Measurements from ENCODE around the gene MERTK. TPM values are rescaled to one million over a fixed set of nuclear protein-coding genes. Genes with fewer than 3 reads are reported as not detected.

The MERTK gene
- total RNA-seq = 17.3 TPM

DNA sequence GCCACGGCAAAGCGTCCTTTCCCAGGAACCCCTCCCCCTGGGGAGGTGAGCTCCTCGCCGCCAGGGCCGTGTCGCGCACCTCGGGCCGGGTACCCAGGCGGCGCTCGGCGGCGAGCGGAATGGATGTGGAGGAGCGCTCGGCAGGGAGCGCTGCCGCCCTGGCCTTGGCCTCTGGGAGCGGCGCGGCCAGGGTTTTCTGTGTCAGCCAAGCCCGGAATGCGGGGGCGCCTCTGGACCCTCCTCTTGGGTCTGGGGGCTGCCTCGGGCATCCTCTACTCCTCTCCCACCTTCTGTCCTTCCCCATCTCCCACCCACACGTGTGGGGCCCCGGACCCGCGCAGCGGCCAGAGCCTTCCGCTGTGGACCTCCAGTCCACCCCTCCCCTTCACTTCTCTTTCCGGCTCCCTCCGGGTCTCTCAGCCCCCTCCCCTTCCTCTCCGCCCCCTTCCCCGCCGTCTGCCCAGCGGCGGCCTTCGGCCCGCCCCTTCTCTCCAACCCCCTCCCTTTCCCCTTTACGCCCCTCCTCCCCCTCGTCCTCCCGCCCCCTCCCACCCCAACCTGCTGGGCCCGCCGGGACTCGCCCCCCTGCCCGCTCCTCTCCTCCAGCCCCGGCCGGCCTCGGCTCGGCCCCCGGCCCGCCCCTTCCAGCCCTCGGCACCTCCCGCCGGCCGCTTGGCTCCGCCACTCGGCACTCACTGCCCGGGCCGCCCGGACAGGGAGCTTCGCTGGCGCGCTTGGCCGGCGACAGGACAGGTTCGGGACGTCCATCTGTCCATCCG lies at the start of gene MERTK:
TSS of gene MERTK (plus strand) at position 684 of the 779 bp plus-strand sequence. CDS start 129 bp downstream, outside the sequence.

DNA sequence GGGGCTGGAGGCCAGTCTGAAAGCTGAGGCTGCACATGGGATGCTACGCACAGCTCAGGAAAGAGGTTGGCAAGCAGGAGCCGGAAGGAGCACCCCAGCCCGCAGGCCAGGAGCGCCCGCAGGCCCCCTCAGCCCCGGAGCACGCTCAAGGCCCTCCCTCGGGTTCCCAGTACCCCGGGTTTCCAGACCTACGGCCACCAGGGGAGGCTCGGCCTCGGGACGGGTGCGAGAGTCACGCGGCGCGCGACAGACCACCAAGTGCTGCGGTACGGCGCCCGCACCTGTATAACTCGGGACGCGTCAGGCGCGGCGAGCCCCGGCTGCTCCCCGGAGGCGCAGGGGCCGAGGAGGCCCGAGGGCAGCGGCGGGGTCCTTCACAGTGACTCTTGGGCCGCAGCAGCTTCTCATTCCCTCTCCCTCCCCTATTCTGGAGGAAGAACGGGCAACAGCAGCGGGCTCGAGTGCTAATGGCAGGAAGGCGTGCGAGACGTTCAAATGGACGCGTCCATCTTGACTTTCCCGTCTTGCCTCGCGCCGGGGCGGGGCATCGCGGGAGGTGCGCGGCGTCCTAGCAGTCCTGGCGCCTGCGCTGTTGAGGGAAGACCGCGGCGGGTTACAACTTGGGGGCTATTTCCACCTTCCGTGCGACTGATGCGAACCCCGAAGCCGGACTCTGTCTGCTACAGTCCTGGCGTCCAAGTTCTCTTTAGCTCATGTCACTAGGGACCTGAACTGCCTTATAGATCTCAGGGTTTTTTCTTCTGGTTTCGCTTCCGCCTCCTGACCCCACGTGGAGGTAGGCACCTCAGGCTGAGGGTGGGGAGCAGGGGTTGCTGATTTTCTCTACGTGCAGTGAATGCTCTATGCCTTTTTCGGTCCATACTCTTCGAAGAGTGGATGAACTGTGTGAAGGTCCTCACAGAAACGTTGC lies 14.5 kb upstream of the MERTK start, which contains the start of gene ANAPC1:
TSS of gene ANAPC1 (minus strand) at position 533 of the 931 bp plus-strand sequence. CDS start 3,368 bp downstream, outside the sequence.

DNA sequence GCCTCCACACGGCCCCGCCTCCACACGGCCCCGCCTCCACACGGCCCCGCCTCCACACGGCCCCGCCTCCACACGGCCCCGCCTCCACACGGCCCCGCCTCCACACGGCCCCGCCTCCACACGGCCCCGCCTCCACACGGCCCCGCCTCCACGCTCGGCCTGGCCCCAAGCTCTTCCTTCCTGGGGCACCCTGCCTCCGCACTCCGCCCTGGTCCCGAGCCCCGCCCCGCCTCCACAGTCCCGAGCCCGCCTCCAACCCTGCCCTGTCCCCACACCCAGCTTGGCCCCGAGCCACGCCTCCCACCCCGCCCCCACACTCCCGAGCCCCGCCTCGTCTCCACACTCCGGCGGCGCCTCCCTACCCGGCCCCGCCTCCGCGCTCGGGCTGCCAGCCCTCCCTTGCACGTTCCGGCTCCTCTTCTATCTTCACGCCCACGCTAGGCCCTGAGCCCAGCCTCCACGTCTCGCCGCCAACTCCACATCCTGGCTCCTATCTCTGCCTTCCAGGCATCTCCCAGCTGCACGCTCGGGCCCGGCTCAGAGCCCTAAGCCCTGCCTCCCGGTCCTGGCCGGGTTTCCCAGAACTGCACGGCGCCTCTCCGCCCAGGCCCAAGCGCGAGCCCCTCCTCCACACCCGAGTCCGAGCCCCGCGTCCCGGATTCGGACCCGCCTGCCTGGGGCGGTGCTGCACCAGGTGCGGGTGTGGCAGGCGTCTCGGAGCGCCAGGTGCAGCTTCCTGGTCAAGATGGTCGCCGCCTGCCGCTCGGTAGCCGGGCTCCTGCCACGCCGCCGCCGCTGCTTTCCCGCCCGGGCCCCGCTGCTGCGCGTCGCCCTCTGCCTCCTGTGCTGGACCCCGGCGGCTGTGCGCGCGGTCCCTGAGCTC lies 156.7 kb downstream of the MERTK start, which contains the start of gene TMEM87B:
TSS of gene TMEM87B (plus strand) at position 423 of the 883 bp plus-strand sequence. CDS start at position 746, 323 bp downstream.

Small RNA genes lying within 50 kb of the gene (small RNA-seq; reads per million reads assigned to genes)
- gene RN7SL297P (ENCODE audit: low replicate concordance) = not detected

Other genes with a start within 250 kb of the MERTK start
- gene ANAPC1, start 14.4 kb upstream of the MERTK start, total RNA-seq = 60.9 TPM
- 15.0 TPM for gene TMEM87B, start 156.7 kb downstream of the MERTK start, total RNA-seq
- 12.6 TPM for gene FBLN7, start 239.8 kb downstream of the MERTK start, total RNA-seq

Measured in metanephros (tissue), 2 donors.